Measurements from ENCODE around the gene CEP41.

GRCh38 chr7:130384371-130384801 is 56.4 kb downstream of the CEP41 start:
- TF ChIP-seq CTCF (IDR thresholded peaks at IDR 0.05; ENCODE audit: extremely low read depth in 1 of 2, insufficient read depth in 1 of 2, low read depth in 1 of 2, low read length in 2 of 2) (no peak), MAX (IDR thresholded peaks at IDR 0.05; ENCODE audit: insufficient read depth, insufficient read length) (no peak), POLR2A (IDR thresholded peaks at IDR 0.05; ENCODE audit: low read depth, low read length) (no peak), EZH2 (IDR thresholded peaks at IDR 0.05; ENCODE audit: borderline replicate concordance, low read depth, low read length, severe bottlenecking) (no peak)

All from endothelial cell of umbilical vein (primary cell).